ENCODE data around the gene KAT8. TPM values are rescaled to one million over a fixed set of nuclear protein-coding genes. Genes with fewer than 3 reads are reported as not detected.

Gene KAT8
- total and polyA plus RNA-seq, 10 of the 15 experiments (the other 5 are each of a cell fraction or from before 2014, with no cell fraction given) = 5.5 to 55.8 (median 39.6) TPM

GRCh38 chr16:31179747-31180459 is 62.4 kb downstream of the KAT8 start, which contains the start of gene FUS (continued):
- TF ChIP-seq ZBTB4 (CRISPR knock-in tag; IDR thresholded peaks at IDR 0.05) (no peak), RUNX3 (IDR thresholded peaks at IDR 0.05; ENCODE audit: low read length) (peak; percentile 38), ZNF274 (IDR thresholded peaks at IDR 0.05; ENCODE audit: insufficient read depth, insufficient read length) (no peak), HDAC2 (IDR thresholded peaks at IDR 0.05) (no peak), ZBED1 (IDR thresholded peaks at IDR 0.05; ENCODE audit: borderline replicate concordance) (peak; percentile 94), ATF3 (IDR thresholded peaks at IDR 0.05; ENCODE audit: borderline replicate concordance, extremely low read depth, low read depth, low read length) (no peak), E4F1 (IDR thresholded peaks at IDR 0.05; ENCODE audit: borderline replicate concordance, partially characterized antibody) (peak; percentile 93), SRF (IDR thresholded peaks at IDR 0.05; ENCODE audit: low read depth in 2 of 2, low read length in 2 of 2) (peak in 1 of 2 experiments; percentile 42; a peak in 1 of 4 replicates), FOS (IDR thresholded peaks at IDR 0.05; ENCODE audit: borderline replicate concordance, extremely low read depth, insufficient read length) (no peak), SIX5 (IDR thresholded peaks at IDR 0.05; ENCODE audit: low read depth, low read length, severe bottlenecking) (peak; percentile 35), CEBPB (IDR thresholded peaks at IDR 0.05; ENCODE audit: borderline replicate concordance in 1 of 2, low read depth in 2 of 2, low read length in 2 of 2) (peak in 1 of 2 experiments; percentile 43; a peak in 1 of 4 replicates), ETV6 (conservative IDR thresholded peaks at IDR 0.05 in 1 of 2, IDR thresholded peaks at IDR 0.05 in 1 of 2; ENCODE audit: borderline replicate concordance in 1 of 2, low read depth in 1 of 2) (no peak; a peak in 1 of 4 replicates), CBFB (IDR thresholded peaks at IDR 0.05; ENCODE audit: low read depth) (peak; percentile 99), USF2 (IDR thresholded peaks at IDR 0.05; ENCODE audit: borderline replicate concordance, low read depth, low read length) (no peak), CTCF (IDR thresholded peaks at IDR 0.05 in 2 of 3, conservative IDR thresholded peaks at IDR 0.05 in 1 of 3; ENCODE audit: control insufficient read depth in 2 of 3, extremely low read depth in 1 of 3, insufficient read depth in 1 of 3, low read depth in 3 of 3, low read length in 3 of 3) (no peak), SMARCA5 (IDR thresholded peaks at IDR 0.05) (peak; percentile 83), BCL3 (IDR thresholded peaks at IDR 0.05; ENCODE audit: borderline replicate concordance, insufficient read depth, low read depth, low read length, poor library complexity, severe bottlenecking) (peak; percentile 61)

Data from GM12878 (cell line).